Measurements from ENCODE around the gene PCDHGA7.

GRCh38 chr5:141371572-141372475, 10.7 kb upstream of the PCDHGA7 start:
- TF ChIP-seq, protein P1, sequence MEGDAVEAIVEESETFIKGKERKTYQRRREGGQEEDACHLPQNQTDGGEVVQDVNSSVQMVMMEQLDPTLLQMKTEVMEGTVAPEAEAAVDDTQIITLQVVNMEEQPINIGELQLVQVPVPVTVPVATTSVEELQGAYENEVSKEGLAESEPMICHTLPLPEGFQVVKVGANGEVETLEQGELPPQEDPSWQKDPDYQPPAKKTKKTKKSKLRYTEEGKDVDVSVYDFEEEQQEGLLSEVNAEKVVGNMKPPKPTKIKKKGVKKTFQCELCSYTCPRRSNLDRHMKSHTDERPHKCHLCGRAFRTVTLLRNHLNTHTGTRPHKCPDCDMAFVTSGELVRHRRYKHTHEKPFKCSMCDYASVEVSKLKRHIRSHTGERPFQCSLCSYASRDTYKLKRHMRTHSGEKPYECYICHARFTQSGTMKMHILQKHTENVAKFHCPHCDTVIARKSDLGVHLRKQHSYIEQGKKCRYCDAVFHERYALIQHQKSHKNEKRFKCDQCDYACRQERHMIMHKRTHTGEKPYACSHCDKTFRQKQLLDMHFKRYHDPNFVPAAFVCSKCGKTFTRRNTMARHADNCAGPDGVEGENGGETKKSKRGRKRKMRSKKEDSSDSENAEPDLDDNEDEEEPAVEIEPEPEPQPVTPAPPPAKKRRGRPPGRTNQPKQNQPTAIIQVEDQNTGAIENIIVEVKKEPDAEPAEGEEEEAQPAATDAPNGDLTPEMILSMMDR (optimal IDR thresholded peaks at IDR 0.05 in 1 of 3, IDR thresholded peaks at IDR 0.05 in 1 of 3, conservative IDR thresholded peaks at IDR 0.05 in 1 of 3; ENCODE audit: extremely low read depth in 1 of 3, insufficient read depth in 2 of 3, low read length in 3 of 3), result no peak
- TF ChIP-seq EZH2 (IDR thresholded peaks at IDR 0.05; ENCODE audit: low read length), result no peak

All from keratinocyte (primary cell).